Trophoblast cell (in vitro differentiated cells and primary cell): ENCODE measurements around the gene PRSS8.

Experiments used
- DNase-seq, 2 donors: peaks; one replicate each; pipeline ENCODE4 v3.0.0-alpha.2; 2016
- H2AFZ ChIP-seq: 2 replicates; pipeline ENCODE4 v1.6.1; 2013; ENCODE audit warnings: low read length, moderate library complexity, mild to moderate bottlenecking; ENCODE audit not compliant: insufficient read depth, poor library complexity
- H2AK5ac ChIP-seq: 2 replicates; pipeline ENCODE4 v1.6.1; 2013; ENCODE audit warnings: mild to moderate bottlenecking, low read length
- H2BK120ac ChIP-seq: 2 replicates; pipeline ENCODE4 v1.6.1; 2013; ENCODE audit warnings: low read length, mild to moderate bottlenecking, moderate library complexity; ENCODE audit not compliant: insufficient read depth, poor library complexity
- H2BK12ac ChIP-seq: 2 replicates; pipeline ENCODE4 v1.6.1; 2013; ENCODE audit warnings: mild to moderate bottlenecking, low read length, moderate library complexity
- H2BK5ac ChIP-seq: 2 replicates; pipeline ENCODE4 v1.6.1; 2013; ENCODE audit warnings: low read length, low read depth, moderate library complexity, mild to moderate bottlenecking; ENCODE audit not compliant: poor library complexity
- H3K14ac ChIP-seq: 2 replicates; pipeline ENCODE4 v1.6.1; 2013; ENCODE audit warnings: mild to moderate bottlenecking, low read length
- H3K18ac ChIP-seq: 2 replicates; pipeline ENCODE4 v1.6.1; 2013; ENCODE audit warnings: mild to moderate bottlenecking, low read length
- H3K23ac ChIP-seq: 2 replicates; pipeline ENCODE4 v1.6.1; 2013; ENCODE audit warnings: low read length
- H3K27ac ChIP-seq: 2 replicates; pipeline ENCODE4 v1.5.1; 2013; ENCODE audit warnings: low read depth, mild to moderate bottlenecking, inconsistent platforms, low read length, moderate library complexity
- H3K27me3 ChIP-seq: 2 replicates; pipeline ENCODE4 v1.6.1; 2013; ENCODE audit warnings: inconsistent platforms, mild to moderate bottlenecking, low read length, moderate library complexity; ENCODE audit not compliant: insufficient read depth
- H3K36me3 ChIP-seq, 2 experiments: 1 replicate in 1 of 2; 2 replicates in 1 of 2; pipeline ENCODE4 v1.6.1; 2013; ENCODE audit warnings: low read length in 2 of 2, mild to moderate bottlenecking in 2 of 2, moderate library complexity in 1 of 2; ENCODE audit not compliant: insufficient read depth in 2 of 2, control insufficient read depth in 1 of 2
- H3K4ac ChIP-seq: 2 replicates; pipeline ENCODE4 v1.6.1; 2013; ENCODE audit warnings: low read depth, mild to moderate bottlenecking, low read length, moderate library complexity
- H3K4me1 ChIP-seq, 2 experiments: 1 replicate in 1 of 2; 2 replicates in 1 of 2; pipeline ENCODE4 v1.6.1; 2013; ENCODE audit warnings: low read length in 2 of 2, mild to moderate bottlenecking in 2 of 2, moderate library complexity in 1 of 2; ENCODE audit not compliant: insufficient read depth in 2 of 2, control insufficient read depth in 1 of 2
- H3K4me2 ChIP-seq: 2 replicates; pipeline ENCODE4 v1.6.1; 2013; ENCODE audit warnings: inconsistent platforms, mild to moderate bottlenecking, low read length, moderate library complexity
- H3K4me3 ChIP-seq: 2 replicates; pipeline ENCODE4 v1.5.1; 2013; ENCODE audit warnings: mild to moderate bottlenecking, low read depth, low read length, inconsistent platforms
- H3K79me1 ChIP-seq: one replicate; pipeline ENCODE4 v1.6.1; 2013; ENCODE audit warnings: low read length
- H3K79me2 ChIP-seq: 2 replicates; pipeline ENCODE4 v1.6.1; 2013; ENCODE audit warnings: low read length, mild to moderate bottlenecking; ENCODE audit not compliant: control insufficient read depth, insufficient read depth, poor library complexity
- H3K9ac ChIP-seq: 2 replicates; pipeline ENCODE4 v1.6.1; 2013; ENCODE audit warnings: mild to moderate bottlenecking, low read length
- H3K9me3 ChIP-seq: 2 replicates; pipeline ENCODE4 v1.6.1; 2013; ENCODE audit warnings: low read depth, mild to moderate bottlenecking, control low read depth, inconsistent platforms, low read length; ENCODE audit not compliant: insufficient read depth
- H4K12ac ChIP-seq: 2 replicates; pipeline ENCODE4 v1.6.1; 2013; ENCODE audit warnings: low read depth, mild to moderate bottlenecking, low read length, moderate library complexity
- H4K8ac ChIP-seq: 2 replicates; pipeline ENCODE4 v1.6.1; 2013; ENCODE audit warnings: low read depth, mild to moderate bottlenecking, low read length, moderate library complexity
- H4K91ac ChIP-seq: one replicate; pipeline ENCODE4 v1.6.1; 2013; ENCODE audit warnings: low read depth, mild to moderate bottlenecking, low read length, moderate library complexity
- WGBS: extraction: QIAGEN DNeasy Blood & Tissue Kit; methylation state at CpG from one replicate; pipeline ENCODE4 v1.1.7; 2013; ENCODE audit warnings: missing lambda C conversion rate; ENCODE audit not compliant: insufficient read length, insufficient coverage; ENCODE audit errors: extremely low coverage; 5-methylcytosine and 5-hydroxymethylcytosine counted together

Gene PRSS8

GRCh38 chr16:31181102-31181830 is 45.7 kb upstream of the PRSS8 start:
- no peak overlapping the region for H2BK12ac ChIP-seq
- H3K79me2 ChIP-seq = peaks cover 32% of the 10 kb centered on the region
- no peak overlapping the region for H3K27ac ChIP-seq
- peak; percentile 42 to 53 for DNase-seq
- H2AFZ ChIP-seq = no peak overlapping the region
- no peak overlapping the region for H3K14ac ChIP-seq
- no peak overlapping the region for H2BK120ac ChIP-seq
- peak overlapping the region; percentile 74 for H3K9ac ChIP-seq
- no CpG with 5 or more reads among the region's 31 CpGs for WGBS
- H3K36me3 ChIP-seq = peaks cover 30 to 36% of the 10 kb centered on the region in 2 experiments
- no peaks in the 10 kb centered on the region for H3K9me3 ChIP-seq
- peaks cover 3 to 4% of the 10 kb centered on the region in 2 experiments for H3K4me1 ChIP-seq
- H3K4ac ChIP-seq = peak overlapping the region; percentile 98
- no peaks in the 10 kb centered on the region for H3K27me3 ChIP-seq
- H4K8ac ChIP-seq = no peak overlapping the region
- H3K79me1 ChIP-seq = peaks cover 13% of the 10 kb centered on the region
- peak overlapping the region; percentile 30 for H2AK5ac ChIP-seq
- H3K23ac ChIP-seq = no peak overlapping the region
- H4K91ac ChIP-seq = no peak overlapping the region
- no peak overlapping the region for H3K18ac ChIP-seq
- peak overlapping the region; percentile 92 for H3K4me3 ChIP-seq
- peak overlapping the region; percentile 96 for H3K4me2 ChIP-seq
- H4K12ac ChIP-seq = no peak overlapping the region
- H2BK5ac ChIP-seq = no peak overlapping the region

GRCh38 chr16:31179747-31180459 is 44.4 kb upstream of the PRSS8 start, which contains the start of gene FUS:
Gene FUS (plus strand): TSS chr16:31180139. CDS start chr16:31180215, 76 bp downstream.
- peak; percentile 84 to 96 for DNase-seq
- Histone ChIP-seq H3K4me1 (peaks cover 3 to 4% of the 10 kb centered on the region in 2 experiments), H3K4me3 (peak within 1 kb of the TSS; percentile 92), H2AFZ (peak within 1 kb of the TSS; percentile 75), H3K9ac (peak within 1 kb of the TSS; percentile 88), H3K9me3 (no peaks in the 10 kb centered on the region), H2BK120ac (peak within 1 kb of the TSS; percentile 90), H3K18ac (peak within 1 kb of the TSS; percentile 97), H2AK5ac (peak within 1 kb of the TSS; percentile 94), H4K8ac (peak within 1 kb of the TSS; percentile 92), H3K23ac (no peak within 1 kb of the TSS), H4K12ac (peak within 1 kb of the TSS; percentile 93), H2BK12ac (peak within 1 kb of the TSS; percentile 70), H3K27ac (peak within 1 kb of the TSS; percentile 85), H3K27me3 (no peaks in the 10 kb centered on the region), H3K4me2 (peak within 1 kb of the TSS; percentile 96), H3K79me2 (peaks cover 32% of the 10 kb centered on the region), H3K36me3 (peaks cover 23 to 26% of the 10 kb centered on the region in 2 experiments), H3K4ac (peak within 1 kb of the TSS; percentile 98), H2BK5ac (peak within 1 kb of the TSS; percentile 88), H3K79me1 (peaks cover 13% of the 10 kb centered on the region), H3K14ac (peak within 1 kb of the TSS; percentile 93), H4K91ac (peak within 1 kb of the TSS; percentile 93)
- no CpG with 5 or more reads among the region's 69 CpGs for WGBS

GRCh38 chr16:31179219-31179746 is 43.8 kb upstream of the PRSS8 start:
- Histone ChIP-seq H3K14ac (peak overlapping the region; percentile 51), H4K8ac (peak overlapping the region; percentile 63), H3K23ac (no peak overlapping the region), H3K36me3 (peaks cover 18 to 21% of the 10 kb centered on the region in 2 experiments), H3K4ac (peak overlapping the region; percentile 16), H3K4me1 (peaks cover 3 to 4% of the 10 kb centered on the region in 2 experiments), H3K79me2 (peaks cover 32% of the 10 kb centered on the region), H4K12ac (peak overlapping the region; percentile 26), H3K27ac (no peak overlapping the region), H3K9me3 (no peaks in the 10 kb centered on the region), H2BK5ac (peak overlapping the region; percentile 20), H3K27me3 (no peaks in the 10 kb centered on the region), H3K9ac (peak overlapping the region; percentile 49), H2AK5ac (no peak overlapping the region), H3K4me2 (peak overlapping the region; percentile 82), H3K4me3 (peak overlapping the region; percentile 79), H2BK120ac (peak overlapping the region; percentile 7), H4K91ac (peak overlapping the region; percentile 49), H3K79me1 (peaks cover 13% of the 10 kb centered on the region), H2BK12ac (no peak overlapping the region), H2AFZ (peak overlapping the region; percentile 35), H3K18ac (peak overlapping the region; percentile 74)
- DNase-seq = no peak
- WGBS = no CpG with 5 or more reads among the region's 27 CpGs

GRCh38 chr16:31177136-31177535 is 41.6 kb upstream of the PRSS8 start:
- no peak overlapping the region for H2BK120ac ChIP-seq
- peaks cover 2% of the 10 kb centered on the region in 2 experiments for H3K4me1 ChIP-seq
- H2AK5ac ChIP-seq = no peak overlapping the region
- H4K8ac ChIP-seq = no peak overlapping the region
- no peak overlapping the region for H3K18ac ChIP-seq
- no peak overlapping the region for H3K14ac ChIP-seq
- no peak overlapping the region for H2AFZ ChIP-seq
- no peak overlapping the region for H2BK12ac ChIP-seq
- H3K79me2 ChIP-seq = peaks cover 20% of the 10 kb centered on the region
- H3K4ac ChIP-seq = no peak overlapping the region
- H3K9me3 ChIP-seq = no peaks in the 10 kb centered on the region
- no peak overlapping the region for H3K4me2 ChIP-seq
- no peak overlapping the region for H3K27ac ChIP-seq
- H4K12ac ChIP-seq = no peak overlapping the region
- no peak overlapping the region for H3K4me3 ChIP-seq
- no peak overlapping the region for H4K91ac ChIP-seq
- no peak overlapping the region for H3K9ac ChIP-seq
- H3K36me3 ChIP-seq = peaks cover 0 to 3% of the 10 kb centered on the region in 2 experiments
- WGBS = no CpG with 5 or more reads among the region's 3 CpGs
- H3K23ac ChIP-seq = no peak overlapping the region
- no peak overlapping the region for H2BK5ac ChIP-seq
- H3K79me1 ChIP-seq = peaks cover 13% of the 10 kb centered on the region
- no peak for DNase-seq
- H3K27me3 ChIP-seq = no peaks in the 10 kb centered on the region
